Caco-2 (cell line): Measurements from ENCODE around the gene TESK2. TPM values are rescaled to one million over a fixed set of nuclear protein-coding genes. Genes with fewer than 3 reads are reported as not detected.

ENCODE experiments used
- BruUV-seq: library from RNA; stranded (reverse); fragments of 400-500 nt; replicated peaks from 2 replicates; lab custom pipeline; 2021; lab: Mats Ljungman, UMichigan
- CTCF ChIA-PET: fragments of 300-600 bp; sonication (Branson Sonifier 250); formaldehyde crosslinking; loops from one replicate; lab custom pipeline; 2022; ENCODE audit warnings: antibody characterized with exemption; lab: Charles Lee
- POLR2A ChIA-PET: fragments of 300-600 bp; sonication (Branson Sonifier 250); formaldehyde crosslinking; loops from one replicate; lab custom pipeline; 2022; ENCODE audit warnings: antibody characterized with exemption; lab: Charles Lee
- DNase-seq, 2 experiments: peaks; one replicate each; pipeline versions ENCODE4 v3.0.0 to v3.0.0-alpha.2; 2020 to 2022
- H3K27me3 ChIP-seq: replicated peaks from 2 replicates; pipeline ENCODE4 v1.6.0; 2011; ENCODE audit warnings: low read length; ENCODE audit not compliant: control insufficient read depth, insufficient read depth
- H3K36me3 ChIP-seq: 2 replicates; pipeline ENCODE4 v1.5.1; 2011; ENCODE audit warnings: low read length; ENCODE audit not compliant: control insufficient read depth, insufficient read depth
- H3K4me1 ChIP-seq: fragments of 250-450 bp; sonication (Bioruptor Pico); 2 replicates; pipeline ENCODE4 v1.5.1; 2020; ENCODE audit warnings: mild to moderate bottlenecking
- H3K4me3 ChIP-seq: 2 replicates; pipeline ENCODE4 v1.5.1; 2011; ENCODE audit warnings: low read depth, mild to moderate bottlenecking, control low read depth, low read length
- H3K9me3 ChIP-seq: fragments of 250-450 bp; sonication (Bioruptor Pico); 2 replicates; pipeline ENCODE4 v1.5.1; 2020; ENCODE audit warnings: mild to moderate bottlenecking, moderate library complexity
- H3K27ac Mint-ChIP-seq: one replicate; pipeline ENCODE4 v1.8.0; 2022; ENCODE audit warnings: mixed read lengths; ENCODE audit not compliant: unreplicated experiment
- H3K27me3 Mint-ChIP-seq: one replicate; pipeline ENCODE4 v1.8.0; 2022; ENCODE audit warnings: mixed read lengths; ENCODE audit not compliant: insufficient read depth, unreplicated experiment
- H3K36me3 Mint-ChIP-seq: one replicate; pipeline ENCODE4 v1.8.0; 2022; ENCODE audit warnings: mild to moderate bottlenecking, mixed read lengths; ENCODE audit not compliant: insufficient read depth, unreplicated experiment
- H3K4me1 Mint-ChIP-seq: one replicate; pipeline ENCODE4 v1.8.0; 2022; ENCODE audit warnings: low read depth, mixed read lengths; ENCODE audit not compliant: unreplicated experiment
- H3K4me3 Mint-ChIP-seq: one replicate; pipeline ENCODE4 v1.8.0; 2022; ENCODE audit warnings: mild to moderate bottlenecking, moderate library complexity, mixed read lengths; ENCODE audit not compliant: unreplicated experiment
- H3K9me3 Mint-ChIP-seq: one replicate; pipeline ENCODE4 v1.8.0; 2022; ENCODE audit warnings: mixed read lengths; ENCODE audit not compliant: unreplicated experiment
- CTCF ChIP-seq, 2 experiments: fragments of 200-600 bp in 1 of 2; IDR thresholded peaks; 1 replicate in 1 of 2; 2 replicates in 1 of 2; pipeline versions ENCODE4 v1.5.1 to v1.8.0; 2011 to 2022; ENCODE audit warnings: antibody characterized with exemption in 1 of 2, control low read depth in 1 of 2, inconsistent platforms in 1 of 2, low read depth in 1 of 2, low read length in 1 of 2, mild to moderate bottlenecking in 1 of 2, moderate library complexity in 1 of 2; ENCODE audit not compliant: insufficient read depth in 1 of 2, severe bottlenecking in 1 of 2, unreplicated experiment in 1 of 2
- intact Hi-C: fragments of 100-400 bp; cut with micrococcal nuclease; formaldehyde crosslinking; loops from one replicate; pipeline ENCODE4 v1.10.0; 2022; ENCODE audit not compliant: unreplicated experiment
- total RNA-seq: library from RNA; stranded (reverse); gene quantifications from 2 replicates; pipeline ENCODE4 v1.2.3, GENCODE V29; 2022

Gene TESK2
- total RNA-seq, 1 experiment from 2014 or later = 14.7 TPM

GRCh38 chr1:45335855-45336324 is 155.1 kb downstream of the TESK2 start:
- TF ChIP-seq CTCF (IDR thresholded peaks at IDR 0.05; ENCODE audit: insufficient read depth in 1 of 2, low read depth in 1 of 2, low read length in 1 of 2, severe bottlenecking in 1 of 2, unreplicated experiment in 1 of 2) = no peak

GRCh38 chr1:45334308-45335245 is 156.4 kb downstream of the TESK2 start:
- peak; percentile 60 to 72 for DNase-seq
- POLR2A ChIA-PET = interaction anchor here (0.6 kb wide), 1 partner anchor 489 kb away, joined by 4 read pairs; no protein-coding TSS in a partner anchor
- BruUV-seq = no TSS peak
- Mint-ChIP-seq H3K4me1 (peaks cover 47% of the 10 kb centered on the region), H3K27ac (peak overlapping the region; percentile 97), H3K4me3 (peak overlapping the region; percentile 99), H3K9me3 (no peaks in the 10 kb centered on the region), H3K27me3 (no peaks in the 10 kb centered on the region), H3K36me3 (peaks cover 71% of the 10 kb centered on the region)
- CTCF ChIA-PET = no interaction called here
- peak in 1 of 2 experiments; percentile 35 for TF ChIP-seq CTCF (IDR thresholded peaks at IDR 0.05; ENCODE audit: insufficient read depth in 1 of 2, low read depth in 1 of 2, low read length in 1 of 2, severe bottlenecking in 1 of 2, unreplicated experiment in 1 of 2)
- intact Hi-C loops = no loop called here
- Histone ChIP-seq H3K9me3 (no peaks in the 10 kb centered on the region), H3K27me3 (no peaks in the 10 kb centered on the region), H3K36me3 (peaks cover 13% of the 10 kb centered on the region), H3K4me3 (no peak overlapping the region), H3K4me1 (peaks cover 68% of the 10 kb centered on the region)

More at GRCh38 chr1:45335855-45336324, 155.1 kb downstream of the TESK2 start:
- H3K9me3 Mint-ChIP-seq = no peaks in the 10 kb centered on the region
- no peak overlapping the region; the same call in 1 of the 2 replicates for H3K4me3 ChIP-seq
- intact Hi-C loops = loop anchor here (1.0 kb wide), 3 partner anchors 8 to 155 kb away; partner anchors contain the start of gene TESK2
- peaks cover 57% of the 10 kb centered on the region for H3K4me1 ChIP-seq
- POLR2A ChIA-PET = interaction anchor here (0.6 to 1.2 kb wide), 6 partner anchors 8 to 468 kb away, joined by 3 to 14 read pairs (median 4); partner anchors contain the start of genes CCDC163, MMACHC, PRDX1 and UROD
- peak overlapping the region; percentile 99 for H3K4me3 Mint-ChIP-seq
- no peaks in the 10 kb centered on the region for H3K27me3 Mint-ChIP-seq
- H3K9me3 ChIP-seq = no peaks in the 10 kb centered on the region
- peak; percentile 81 to 89 for DNase-seq
- BruUV-seq = no TSS peak
- CTCF ChIA-PET = interaction anchor here (0.6 kb wide), 1 partner anchor 157 kb away, joined by 3 read pairs; no protein-coding TSS in a partner anchor
- peaks cover 13% of the 10 kb centered on the region for H3K36me3 ChIP-seq
- H3K36me3 Mint-ChIP-seq = peaks cover 72% of the 10 kb centered on the region
- peak overlapping the region; percentile 97 for H3K27ac Mint-ChIP-seq
- no peaks in the 10 kb centered on the region for H3K27me3 ChIP-seq
- H3K4me1 Mint-ChIP-seq = peaks cover 44% of the 10 kb centered on the region

- intact Hi-C loops = no loop called here
- peaks cover 72% of the 10 kb centered on the region for H3K36me3 Mint-ChIP-seq
- H3K27me3 Mint-ChIP-seq = no peaks in the 10 kb centered on the region
- no peak for TF ChIP-seq CTCF (IDR thresholded peaks at IDR 0.05; ENCODE audit: insufficient read depth in 1 of 2, low read depth in 1 of 2, low read length in 1 of 2, severe bottlenecking in 1 of 2, unreplicated experiment in 1 of 2)
- no peak for DNase-seq
- H3K27ac Mint-ChIP-seq = no peak overlapping the region
- Histone ChIP-seq H3K4me3 (no peak overlapping the region), H3K4me1 (peaks cover 54% of the 10 kb centered on the region), H3K36me3 (peaks cover 11% of the 10 kb centered on the region), H3K9me3 (no peaks in the 10 kb centered on the region), H3K27me3 (no peaks in the 10 kb centered on the region)
- no peak overlapping the region for H3K4me3 Mint-ChIP-seq
- ChIA-PET POLR2A (no interaction called here), CTCF (no interaction called here)
- BruUV-seq = no TSS peak
- peaks cover 37% of the 10 kb centered on the region for H3K4me1 Mint-ChIP-seq
- no peaks in the 10 kb centered on the region for H3K9me3 Mint-ChIP-seq
Measured at GRCh38 chr1:45332346-45332720, 158.6 kb downstream of the TESK2 start.
